ENCODE measurements around the gene CNGB1. TPM values are rescaled to one million over a fixed set of nuclear protein-coding genes. Genes with fewer than 3 reads are reported as not detected.

Gene CNGB1
- total and polyA plus RNA-seq, 2 of the 13 experiments (the other 11 are each of a cell fraction or from before 2014, with no cell fraction given), result 0.02 to 0.15 TPM

GRCh38 chr16:57840833-57841232, 130.1 kb downstream of the CNGB1 start (continued):
- TF ChIP-seq NR0B2 (CRISPR knock-in tag; IDR thresholded peaks at IDR 0.05) (peak; percentile 40; the same call in 1 of the 2 replicates), NCOA2 (CRISPR knock-in tag; IDR thresholded peaks at IDR 0.05) (peak; percentile 57), ZIK1 (CRISPR knock-in tag; IDR thresholded peaks at IDR 0.05; ENCODE audit: borderline replicate concordance, low read depth) (no peak), ZNF614 (CRISPR knock-in tag; IDR thresholded peaks at IDR 0.05; ENCODE audit: borderline replicate concordance) (peak; percentile 79; the same call in 1 of the 2 replicates), NFIC (IDR thresholded peaks at IDR 0.05; ENCODE audit: low read length) (0 out of 2 replicates have a peak, but pooled peaks have one; percentile 46), MLLT10 (CRISPR knock-in tag; IDR thresholded peaks at IDR 0.05) (no peak), ZNF670 (CRISPR knock-in tag; IDR thresholded peaks at IDR 0.05; ENCODE audit: borderline replicate concordance) (0 out of 2 replicates have a peak, but pooled peaks have one; percentile 41), ZBTB25 (CRISPR knock-in tag; IDR thresholded peaks at IDR 0.05) (no peak), EED (CRISPR knock-in tag; IDR thresholded peaks at IDR 0.05) (no peak), MAF1 (CRISPR knock-in tag; IDR thresholded peaks at IDR 0.05; ENCODE audit: borderline replicate concordance) (no peak; the same call in 1 of the 2 replicates), ZMYM4 (CRISPR knock-in tag; IDR thresholded peaks at IDR 0.05) (peak; percentile 86), RORA (CRISPR knock-in tag; IDR thresholded peaks at IDR 0.05) (no peak), ZNF556 (CRISPR knock-in tag; IDR thresholded peaks at IDR 0.05; ENCODE audit: borderline replicate concordance) (no peak; the same call in 1 of the 2 replicates), GTF2F1 (IDR thresholded peaks at IDR 0.05; ENCODE audit: low read length) (no peak), ZBTB1 (CRISPR knock-in tag; IDR thresholded peaks at IDR 0.05; ENCODE audit: borderline replicate concordance) (no peak), ZNF224 (CRISPR knock-in tag; IDR thresholded peaks at IDR 0.05) (no peak), HBP1 (CRISPR knock-in tag; IDR thresholded peaks at IDR 0.05; ENCODE audit: low read depth) (no peak), WIZ (CRISPR knock-in tag; IDR thresholded peaks at IDR 0.05) (no peak), ZFY (CRISPR knock-in tag; IDR thresholded peaks at IDR 0.05) (no peak), ZNF274 (CRISPR knock-in tag; IDR thresholded peaks at IDR 0.05) (no peak), YEATS4 (CRISPR knock-in tag; IDR thresholded peaks at IDR 0.05; ENCODE audit: borderline replicate concordance) (peak; percentile 53; the same call in 1 of the 2 replicates)
- TF ChIP-seq, protein P1, sequence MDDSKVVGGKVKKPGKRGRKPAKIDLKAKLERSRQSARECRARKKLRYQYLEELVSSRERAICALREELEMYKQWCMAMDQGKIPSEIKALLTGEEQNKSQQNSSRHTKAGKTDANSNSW (CRISPR knock-in tag; IDR thresholded peaks at IDR 0.05; ENCODE audit: borderline replicate concordance), result no peak
- TF ChIP-seq, protein P2, sequence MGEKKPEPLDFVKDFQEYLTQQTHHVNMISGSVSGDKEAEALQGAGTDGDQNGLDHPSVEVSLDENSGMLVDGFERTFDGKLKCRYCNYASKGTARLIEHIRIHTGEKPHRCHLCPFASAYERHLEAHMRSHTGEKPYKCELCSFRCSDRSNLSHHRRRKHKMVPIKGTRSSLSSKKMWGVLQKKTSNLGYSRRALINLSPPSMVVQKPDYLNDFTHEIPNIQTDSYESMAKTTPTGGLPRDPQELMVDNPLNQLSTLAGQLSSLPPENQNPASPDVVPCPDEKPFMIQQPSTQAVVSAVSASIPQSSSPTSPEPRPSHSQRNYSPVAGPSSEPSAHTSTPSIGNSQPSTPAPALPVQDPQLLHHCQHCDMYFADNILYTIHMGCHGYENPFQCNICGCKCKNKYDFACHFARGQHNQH (CRISPR knock-in tag; IDR thresholded peaks at IDR 0.05), result peak; percentile 53; the same call in 1 of the 2 replicates
- TF ChIP-seq, protein P3, sequence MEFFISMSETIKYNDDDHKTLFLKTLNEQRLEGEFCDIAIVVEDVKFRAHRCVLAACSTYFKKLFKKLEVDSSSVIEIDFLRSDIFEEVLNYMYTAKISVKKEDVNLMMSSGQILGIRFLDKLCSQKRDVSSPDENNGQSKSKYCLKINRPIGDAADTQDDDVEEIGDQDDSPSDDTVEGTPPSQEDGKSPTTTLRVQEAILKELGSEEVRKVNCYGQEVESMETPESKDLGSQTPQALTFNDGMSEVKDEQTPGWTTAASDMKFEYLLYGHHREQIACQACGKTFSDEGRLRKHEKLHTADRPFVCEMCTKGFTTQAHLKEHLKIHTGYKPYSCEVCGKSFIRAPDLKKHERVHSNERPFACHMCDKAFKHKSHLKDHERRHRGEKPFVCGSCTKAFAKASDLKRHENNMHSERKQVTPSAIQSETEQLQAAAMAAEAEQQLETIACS (CRISPR knock-in tag; IDR thresholded peaks at IDR 0.05), result no peak
- TF ChIP-seq, protein P4, sequence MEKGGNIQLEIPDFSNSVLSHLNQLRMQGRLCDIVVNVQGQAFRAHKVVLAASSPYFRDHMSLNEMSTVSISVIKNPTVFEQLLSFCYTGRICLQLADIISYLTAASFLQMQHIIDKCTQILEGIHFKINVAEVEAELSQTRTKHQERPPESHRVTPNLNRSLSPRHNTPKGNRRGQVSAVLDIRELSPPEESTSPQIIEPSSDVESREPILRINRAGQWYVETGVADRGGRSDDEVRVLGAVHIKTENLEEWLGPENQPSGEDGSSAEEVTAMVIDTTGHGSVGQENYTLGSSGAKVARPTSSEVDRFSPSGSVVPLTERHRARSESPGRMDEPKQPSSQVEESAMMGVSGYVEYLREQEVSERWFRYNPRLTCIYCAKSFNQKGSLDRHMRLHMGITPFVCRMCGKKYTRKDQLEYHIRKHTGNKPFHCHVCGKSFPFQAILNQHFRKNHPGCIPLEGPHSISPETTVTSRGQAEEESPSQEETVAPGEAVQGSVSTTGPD (CRISPR knock-in tag; IDR thresholded peaks at IDR 0.05), result peak; percentile 87

Data from HepG2 (cell line).